Measurements from ENCODE around the gene NME9. TPM values are rescaled to one million over a fixed set of nuclear protein-coding genes. Genes with fewer than 3 reads are reported as not detected.

The NME9 gene
- total RNA-seq, 1 experiment from 2014 or later: not detected

DNA sequence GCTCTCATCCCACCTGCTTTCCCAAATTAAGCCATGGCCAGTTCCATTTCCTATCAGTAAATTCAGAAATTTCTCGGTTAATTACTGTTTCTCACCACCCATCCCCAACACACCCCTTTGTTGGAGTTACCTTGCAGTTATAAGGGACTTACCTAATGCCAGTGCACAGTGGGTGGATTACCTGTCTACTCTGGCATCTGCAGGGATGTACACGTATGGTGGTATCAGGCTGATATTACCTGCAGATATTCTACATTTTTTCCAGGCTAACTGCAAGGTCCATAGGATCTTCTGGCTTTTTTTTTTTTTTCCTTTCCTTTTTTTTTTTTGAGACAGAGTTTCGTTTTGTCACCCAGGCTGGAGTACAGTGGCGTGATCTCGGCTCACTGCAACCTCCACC lies 10.9 kb upstream of the NME9 start:
- Mint-ChIP-seq H3K9me3 (no peaks in the 10 kb centered on the region), H3K4me1 (peaks cover 23 to 26% of the 10 kb centered on the region in 2 experiments), H3K27me3 (ENCODE audit: low read depth) (peaks cover 3% of the 10 kb centered on the region; the same call in 1 of the 2 replicates), H3K27ac (no peak overlapping the region), H3K36me3 (ENCODE audit: insufficient read depth in 1 of 3, low read depth in 3 of 3) (no peaks in the 10 kb centered on the region), H3K4me3 (no peak overlapping the region)
- H2AFZ ChIP-seq (ENCODE audit: low read length): no peak overlapping the region
- no peak overlapping the region for H4K5ac ChIP-seq (ENCODE audit: insufficient read length, low read depth, low read length)
- DNase-seq: no peak
- H3K79me2 ChIP-seq (ENCODE audit: insufficient read depth, low read length): no peaks in the 10 kb centered on the region
- no peak overlapping the region for H3T11ph ChIP-seq (ENCODE audit: low read length)
- no peaks in the 10 kb centered on the region for H3K79me1 ChIP-seq (ENCODE audit: insufficient read depth, low read depth, low read length, poor library complexity, severe bottlenecking)
- H2BK20ac ChIP-seq (ENCODE audit: low read depth, low read length, poor library complexity, severe bottlenecking): no peak overlapping the region
- H3K4me1 ChIP-seq (ENCODE audit: insufficient read depth, low read length): peaks cover 11% of the 10 kb centered on the region; the same call in 1 of the 2 replicates
- no peak overlapping the region for H3K23ac ChIP-seq (ENCODE audit: insufficient read length, low read depth, low read length)
- 0 out of 2 replicates have a peak, but pooled peaks cover under 1% of the 10 kb centered on the region for H3K27me3 ChIP-seq (ENCODE audit: insufficient read depth, low read length)
- H4K8ac ChIP-seq (replicated peaks; ENCODE audit: insufficient read length, low read depth, low read length): no peak overlapping the region
- no peak overlapping the region for H3K27ac ChIP-seq (ENCODE audit: insufficient read length, low read depth, low read length)
- H3K4me2 ChIP-seq (ENCODE audit: insufficient read depth, insufficient read length, low read length): no peak overlapping the region
- no peak overlapping the region for H2BK15ac ChIP-seq (ENCODE audit: low read depth, low read length)
- no peaks in the 10 kb centered on the region for H3K9me3 ChIP-seq (ENCODE audit: control insufficient read depth, low read depth, low read length)
- H4K20me1 ChIP-seq (ENCODE audit: control insufficient read depth, insufficient read depth, insufficient read length): no peaks in the 10 kb centered on the region
- H3K18ac ChIP-seq (ENCODE audit: insufficient read length, low read depth, low read length): no peak overlapping the region
- H3K4ac ChIP-seq (ENCODE audit: low read depth, low read length): no peak overlapping the region
- no peak overlapping the region for H3K14ac ChIP-seq (ENCODE audit: insufficient read depth, low read length)
- no peaks in the 10 kb centered on the region for H3K23me2 ChIP-seq (ENCODE audit: insufficient read length, low read depth, low read length, poor library complexity, severe bottlenecking)
- no peak overlapping the region for H2BK12ac ChIP-seq (ENCODE audit: insufficient read length, low read depth, low read length)
- H2BK5ac ChIP-seq (ENCODE audit: insufficient read length, low read length): no peak overlapping the region
- no CpG with 5 or more reads among the region's 5 CpGs for WGBS (ENCODE audit: extremely low coverage, insufficient read length, low lambda C conversion rate)
- H3K9ac ChIP-seq (ENCODE audit: extremely low read depth, insufficient read length, low read length): no peak overlapping the region
- no peak overlapping the region for H2AK5ac ChIP-seq (ENCODE audit: insufficient read length, low read length)
- no peak overlapping the region for H2BK120ac ChIP-seq (ENCODE audit: low read depth, low read length, poor library complexity, severe bottlenecking)
- no peak overlapping the region for H4K91ac ChIP-seq (ENCODE audit: insufficient read length, low read depth, low read length)
- TF ChIP-seq, protein P1, sequence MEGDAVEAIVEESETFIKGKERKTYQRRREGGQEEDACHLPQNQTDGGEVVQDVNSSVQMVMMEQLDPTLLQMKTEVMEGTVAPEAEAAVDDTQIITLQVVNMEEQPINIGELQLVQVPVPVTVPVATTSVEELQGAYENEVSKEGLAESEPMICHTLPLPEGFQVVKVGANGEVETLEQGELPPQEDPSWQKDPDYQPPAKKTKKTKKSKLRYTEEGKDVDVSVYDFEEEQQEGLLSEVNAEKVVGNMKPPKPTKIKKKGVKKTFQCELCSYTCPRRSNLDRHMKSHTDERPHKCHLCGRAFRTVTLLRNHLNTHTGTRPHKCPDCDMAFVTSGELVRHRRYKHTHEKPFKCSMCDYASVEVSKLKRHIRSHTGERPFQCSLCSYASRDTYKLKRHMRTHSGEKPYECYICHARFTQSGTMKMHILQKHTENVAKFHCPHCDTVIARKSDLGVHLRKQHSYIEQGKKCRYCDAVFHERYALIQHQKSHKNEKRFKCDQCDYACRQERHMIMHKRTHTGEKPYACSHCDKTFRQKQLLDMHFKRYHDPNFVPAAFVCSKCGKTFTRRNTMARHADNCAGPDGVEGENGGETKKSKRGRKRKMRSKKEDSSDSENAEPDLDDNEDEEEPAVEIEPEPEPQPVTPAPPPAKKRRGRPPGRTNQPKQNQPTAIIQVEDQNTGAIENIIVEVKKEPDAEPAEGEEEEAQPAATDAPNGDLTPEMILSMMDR (conservative IDR thresholded peaks at IDR 0.05): no peak
- H3K56ac ChIP-seq (ENCODE audit: insufficient read length, low read depth, low read length): no peak overlapping the region
